Neuronal stem cell (in vitro differentiated cells): Measurements from ENCODE around the gene CENPO.
"Not testable (repeated sequence)": the region's sequence is repeated elsewhere in the genome, so short reads cannot be mapped to it uniquely, and the experiment has no call there.

Experiments
- DNase-seq: peaks from one replicate; pipeline ENCODE4 v3.0.0-alpha.2; 2013; ENCODE audit warnings: low spot score
- H2AFZ ChIP-seq: one replicate; pipeline ENCODE4 v1.6.1; 2013; ENCODE audit warnings: mild to moderate bottlenecking, low read length, inconsistent platforms
- H2AK5ac ChIP-seq: 2 replicates; pipeline ENCODE4 v1.6.1; 2013; ENCODE audit warnings: low read depth, mild to moderate bottlenecking, inconsistent platforms, low read length, moderate library complexity, mixed read lengths
- H2BK120ac ChIP-seq: 2 replicates; pipeline ENCODE4 v1.6.1; 2013; ENCODE audit warnings: low read depth, mild to moderate bottlenecking, inconsistent platforms, low read length, moderate library complexity, mixed read lengths
- H2BK12ac ChIP-seq: one replicate; pipeline ENCODE4 v1.6.1; 2013; ENCODE audit warnings: low read length, inconsistent platforms
- H2BK15ac ChIP-seq: 2 replicates; pipeline ENCODE4 v1.6.1; 2013; ENCODE audit warnings: mild to moderate bottlenecking, low read length, inconsistent platforms, mixed read lengths
- H2BK5ac ChIP-seq: one replicate; pipeline ENCODE4 v1.6.1; 2013; ENCODE audit warnings: inconsistent platforms, mild to moderate bottlenecking, low read length, moderate library complexity
- H3K14ac ChIP-seq: one replicate; pipeline ENCODE4 v1.6.1; 2013; ENCODE audit warnings: low read length, inconsistent platforms
- H3K18ac ChIP-seq: 2 replicates; pipeline ENCODE4 v1.6.1; 2013; ENCODE audit warnings: low read length, inconsistent platforms
- H3K23ac ChIP-seq: 2 replicates; pipeline ENCODE4 v1.6.1; 2013; ENCODE audit warnings: low read depth, mild to moderate bottlenecking, mixed read lengths, low read length, inconsistent platforms; ENCODE audit not compliant: poor library complexity
- H3K27ac ChIP-seq: replicated peaks from 3 replicates; pipeline ENCODE4 v1.5.1; 2013; ENCODE audit warnings: low read length, inconsistent platforms
- H3K27me3 ChIP-seq, 3 experiments: 2 replicates each; pipeline ENCODE4 v1.6.1; 2013; ENCODE audit warnings: low read length in 3 of 3, mild to moderate bottlenecking in 2 of 3, inconsistent platforms in 1 of 3, low read depth in 1 of 3, mixed read lengths in 1 of 3, moderate library complexity in 1 of 3; ENCODE audit not compliant: control insufficient read depth in 3 of 3, insufficient read depth in 3 of 3
- H3K36me3 ChIP-seq, 2 donors: replicated peaks in 1 of 2; 2 replicates each; pipeline ENCODE4 v1.6.1; 2013; ENCODE audit warnings: low read length in 2 of 2; ENCODE audit not compliant: control insufficient read depth in 2 of 2, insufficient read depth in 2 of 2
- H3K4ac ChIP-seq: 2 replicates; pipeline ENCODE4 v1.6.1; 2013; ENCODE audit warnings: inconsistent platforms, mild to moderate bottlenecking, low read length, moderate library complexity
- H3K4me1 ChIP-seq, 2 donors: 1 replicate in 1 of 2; 2 replicates in 1 of 2; pipeline ENCODE4 v1.6.1; 2013; ENCODE audit warnings: low read length in 2 of 2, low read depth in 1 of 2; ENCODE audit not compliant: control insufficient read depth in 2 of 2, insufficient read depth in 1 of 2
- H3K4me2 ChIP-seq: one replicate; pipeline ENCODE4 v1.6.1; 2013; ENCODE audit warnings: mild to moderate bottlenecking, low read length, inconsistent platforms; ENCODE audit not compliant: insufficient read depth, poor library complexity, severe bottlenecking
- H3K4me3 ChIP-seq, 2 donors: 2 replicates each; pipeline ENCODE4 v1.5.1; 2013; ENCODE audit warnings: low read length in 2 of 2, mild to moderate bottlenecking in 2 of 2, inconsistent platforms in 1 of 2, moderate library complexity in 1 of 2
- H3K79me1 ChIP-seq: one replicate; pipeline ENCODE4 v1.6.1; 2013; ENCODE audit warnings: low read depth, mild to moderate bottlenecking, inconsistent platforms, low read length, moderate library complexity
- H3K9ac ChIP-seq: one replicate; pipeline ENCODE4 v1.6.1; 2013; ENCODE audit warnings: mild to moderate bottlenecking, low read depth, low read length, inconsistent platforms; ENCODE audit not compliant: poor library complexity
- H3K9me3 ChIP-seq, 2 donors: replicated peaks in 1 of 2; 2 replicates each; pipeline versions ENCODE3 to v1.6.1; 2013; ENCODE audit warnings: low read length in 2 of 2, mild to moderate bottlenecking in 2 of 2, inconsistent platforms in 1 of 2, low read depth in 1 of 2, mixed read lengths in 1 of 2, moderate library complexity in 1 of 2; ENCODE audit not compliant: control insufficient read depth in 2 of 2, insufficient read depth in 1 of 2
- H4K8ac ChIP-seq: one replicate; pipeline ENCODE4 v1.6.1; 2013; ENCODE audit warnings: low read depth, mild to moderate bottlenecking, inconsistent platforms, low read length, moderate library complexity
- H4K91ac ChIP-seq: one replicate; pipeline ENCODE4 v1.6.1; 2013; ENCODE audit warnings: low read length, low read depth, mild to moderate bottlenecking, inconsistent platforms; ENCODE audit not compliant: poor library complexity
- WGBS, 2 donors: extraction: QIAGEN DNeasy Blood & Tissue Kit; methylation state at CpG; one replicate each; pipeline ENCODE4 v1.1.7; 2013; ENCODE audit warnings: missing lambda C conversion rate in 2 of 2, mixed read lengths in 1 of 2; ENCODE audit not compliant: insufficient read length in 2 of 2, insufficient replicate concordance in 1 of 2; ENCODE audit errors: extremely low coverage in 2 of 2; 5-methylcytosine and 5-hydroxymethylcytosine counted together

CENPO gene

DNA sequence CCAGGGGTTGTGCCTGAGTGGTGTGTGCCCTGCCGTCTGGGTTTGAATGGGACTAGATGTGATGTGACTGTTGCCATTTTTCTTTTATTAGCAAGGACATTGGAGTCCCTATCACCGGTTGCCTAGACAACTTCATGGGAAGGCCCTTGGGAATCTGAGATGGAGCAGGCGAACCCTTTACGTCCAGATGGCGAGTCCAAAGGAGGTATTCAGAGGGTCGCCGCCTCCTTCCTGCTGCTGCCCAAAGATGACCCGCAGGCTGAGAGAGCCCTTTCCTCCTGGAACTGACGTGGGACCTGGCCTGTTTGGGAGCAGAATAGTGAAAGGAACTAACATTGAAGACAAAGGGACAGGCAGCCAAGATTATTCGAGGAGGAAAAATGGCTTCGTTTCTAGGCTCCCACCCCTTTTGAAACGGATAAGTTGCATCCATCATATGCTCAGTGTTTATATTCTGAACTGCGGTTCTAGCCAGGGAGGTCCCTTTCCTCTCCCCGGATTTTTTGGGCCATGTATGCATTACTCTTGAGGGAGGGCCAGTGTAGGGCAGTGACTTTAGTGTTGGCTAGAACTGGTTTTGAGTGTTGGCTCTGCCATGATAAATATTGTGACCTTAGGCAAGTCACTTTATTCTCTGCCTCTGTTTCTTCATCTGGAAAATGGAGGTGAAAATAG is 673 bp downstream of the CENPO start:
- H2BK12ac ChIP-seq: no peak overlapping the region
- H3K9me3 ChIP-seq: peaks cover 6 to 20% of the 10 kb centered on the region in 2 donors
- DNase-seq: peak; percentile 49
- WGBS, 2 donors: no CpG with 5 or more reads among the region's 14 CpGs
- no peak overlapping the region for H3K4ac ChIP-seq
- H3K14ac ChIP-seq: no peak overlapping the region
- H3K18ac ChIP-seq: peak overlapping the region; percentile 89
- H3K36me3 ChIP-seq: peaks cover 15 to 52% of the 10 kb centered on the region in 2 donors
- H3K27me3 ChIP-seq: no peaks in the 10 kb centered on the region
- peaks cover 5 to 6% of the 10 kb centered on the region in 2 donors for H3K4me1 ChIP-seq
- peak overlapping the region; percentile 99 for H2BK120ac ChIP-seq
- peak overlapping the region; percentile 98 for H3K27ac ChIP-seq
- H3K23ac ChIP-seq: peak overlapping the region; percentile 34
- peak overlapping the region; percentile 78 to 88 for H3K4me3 ChIP-seq
- H3K79me1 ChIP-seq: peaks cover 2% of the 10 kb centered on the region
- no peak overlapping the region for H2BK15ac ChIP-seq
- peak overlapping the region; percentile 87 for H3K9ac ChIP-seq
- H3K4me2 ChIP-seq: peak overlapping the region; percentile 73
- peak overlapping the region; percentile 9 for H4K91ac ChIP-seq
- H2AFZ ChIP-seq: peak overlapping the region; percentile 94
- H4K8ac ChIP-seq: no peak overlapping the region
- peak overlapping the region; percentile 1 for H2AK5ac ChIP-seq
- peak overlapping the region; percentile 99 for H2BK5ac ChIP-seq

DNA sequence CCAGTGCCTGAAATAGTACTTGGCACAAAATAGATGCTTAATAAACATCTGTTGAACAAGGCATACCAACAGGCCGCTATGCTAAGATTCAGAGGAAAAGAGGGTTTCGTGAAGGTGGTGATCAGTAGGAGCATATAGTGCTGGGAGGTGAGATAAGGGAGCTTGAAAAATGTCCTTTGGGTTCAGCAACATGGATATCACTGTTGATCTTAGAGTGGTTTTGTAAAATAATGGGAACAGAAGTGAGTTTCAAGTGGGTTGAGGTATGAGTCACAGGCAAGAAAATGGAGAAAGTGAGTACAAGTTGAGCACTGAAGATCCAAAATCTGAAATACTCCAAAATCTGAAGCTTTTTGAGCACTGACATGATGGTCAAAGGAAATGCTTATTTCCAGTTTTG is 4.4 kb downstream of the CENPO start:
- Histone ChIP-seq H2BK120ac (no peak overlapping the region), H2BK15ac (no peak overlapping the region), H3K4me1 (peaks cover 3 to 6% of the 10 kb centered on the region in 2 donors), H3K4ac (no peak overlapping the region), H2AK5ac (no peak overlapping the region), H4K91ac (no peak overlapping the region), H3K23ac (no peak overlapping the region), H2BK5ac (no peak overlapping the region), H4K8ac (no peak overlapping the region), H3K27ac (no peak overlapping the region), H2BK12ac (no peak overlapping the region), H3K18ac (no peak overlapping the region), H3K9me3 (peaks cover 13 to 35% of the 10 kb centered on the region in 2 donors), H3K14ac (no peak overlapping the region), H3K9ac (no peak overlapping the region), H3K4me2 (no peak overlapping the region), H3K27me3 (no peaks in the 10 kb centered on the region), H3K4me3 (no peak overlapping the region), H3K36me3 (peaks cover 25 to 62% of the 10 kb centered on the region in 2 donors), H2AFZ (no peak overlapping the region), H3K79me1 (peaks cover 2% of the 10 kb centered on the region)
- no CpG with 5 or more reads among the region's 2 CpGs for WGBS, 2 donors
- no peak for DNase-seq

DNA sequence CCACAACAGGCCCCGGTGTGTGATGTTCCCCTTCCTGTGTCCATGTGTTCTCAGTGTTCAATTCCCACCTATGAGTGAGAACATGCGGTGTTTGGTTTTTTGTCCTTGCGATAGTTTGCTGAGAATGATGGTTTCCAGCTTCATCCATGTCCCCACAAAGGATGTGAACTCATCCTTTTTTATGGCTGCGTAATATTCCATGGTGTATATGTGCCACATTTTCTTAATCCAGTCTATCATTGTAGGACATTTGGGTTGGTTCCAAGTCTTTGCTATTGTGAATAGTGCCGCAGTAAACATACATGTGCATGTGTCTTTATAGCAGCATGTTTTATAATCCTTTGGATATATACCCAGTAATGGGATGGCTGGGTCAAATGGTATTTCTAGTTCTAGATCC is 7.3 kb downstream of the CENPO start:
- Histone ChIP-seq H3K36me3 (peaks cover 24 to 53% of the 10 kb centered on the region in 2 donors), H3K9me3 (peaks cover 13 to 36% of the 10 kb centered on the region in 2 donors)
- not testable (repeated sequence) for H2AK5ac ChIP-seq, H2BK5ac ChIP-seq, H2BK120ac ChIP-seq, DNase-seq, H3K4me1 ChIP-seq, H4K8ac ChIP-seq, H2AFZ ChIP-seq, H3K18ac ChIP-seq, H3K4ac ChIP-seq, H3K27ac ChIP-seq, H3K23ac ChIP-seq, H2BK15ac ChIP-seq, H4K91ac ChIP-seq, H3K27me3 ChIP-seq, H3K14ac ChIP-seq, H3K4me2 ChIP-seq, H2BK12ac ChIP-seq, H3K79me1 ChIP-seq, H3K9ac ChIP-seq, H3K4me3 ChIP-seq
- no CpG with 5 or more reads among the region's 5 CpGs for WGBS, 2 donors

DNA sequence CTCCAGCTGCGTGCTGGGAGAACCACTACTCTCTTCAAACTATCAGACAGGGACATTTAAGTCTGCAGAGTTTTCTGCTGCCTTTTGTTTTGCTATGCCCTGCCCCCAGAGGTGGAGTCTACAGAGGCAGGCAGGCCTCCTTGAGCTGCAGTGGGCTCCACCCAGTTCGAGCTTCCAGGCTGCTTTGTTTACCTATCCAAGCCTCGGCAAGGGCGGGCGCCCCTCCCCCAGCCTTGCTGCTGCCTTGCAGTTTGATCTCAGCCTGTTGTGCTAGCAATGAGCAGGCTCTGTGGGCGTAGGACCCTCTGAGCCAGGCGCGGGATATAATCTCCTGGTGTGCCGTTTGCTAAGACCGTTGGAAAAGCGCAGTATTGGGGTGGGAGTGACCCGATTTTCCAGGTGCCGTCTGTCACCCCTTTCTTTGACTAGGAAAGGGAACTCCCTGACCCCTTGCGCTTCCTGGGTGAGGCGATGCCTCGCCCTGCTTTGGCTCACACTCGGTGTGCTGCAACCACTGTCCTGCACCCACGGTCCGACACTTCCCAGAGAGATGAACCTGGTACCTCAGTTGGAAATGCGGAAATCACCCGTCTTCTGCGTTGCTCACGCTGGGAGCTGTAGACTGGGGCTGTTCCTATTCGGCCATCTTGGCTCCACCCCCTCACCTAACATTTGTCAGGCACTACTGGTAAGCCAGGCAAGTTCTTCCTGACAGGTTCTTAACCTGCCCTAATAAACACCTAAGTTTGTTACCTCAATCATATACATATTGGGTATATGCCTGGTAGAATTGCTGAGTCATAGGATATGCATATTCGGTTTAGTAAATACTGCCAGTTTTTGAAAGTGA is 12.8 kb downstream of the CENPO start:
- no CpG with 5 or more reads among the region's 25 CpGs for WGBS, 2 donors
- not testable (repeated sequence) for DNase-seq, H4K8ac ChIP-seq, H2AK5ac ChIP-seq, H2BK120ac ChIP-seq, H4K91ac ChIP-seq, H2BK15ac ChIP-seq, H3K4me1 ChIP-seq, H2BK5ac ChIP-seq, H3K4me3 ChIP-seq, H3K4me2 ChIP-seq, H2BK12ac ChIP-seq, H3K18ac ChIP-seq, H3K14ac ChIP-seq, H3K27ac ChIP-seq, H3K4ac ChIP-seq, H2AFZ ChIP-seq, H3K79me1 ChIP-seq, H3K27me3 ChIP-seq, H3K9ac ChIP-seq, H3K23ac ChIP-seq
- peaks cover 9 to 58% of the 10 kb centered on the region in 2 donors for H3K36me3 ChIP-seq
- H3K9me3 ChIP-seq: peaks cover 4 to 26% of the 10 kb centered on the region in 2 donors
